GM18507 (cell line): ENCODE data around the gene VPS9D1.
"Not testable (repeated sequence)": the region's sequence is repeated elsewhere in the genome, so short reads cannot be mapped to it uniquely, and the experiment has no call there.

Experiments used
- DNase-seq: peaks from one replicate; pipeline ENCODE4 v3.0.0; 2011; ENCODE audit warnings: low read depth; ENCODE audit not compliant: insufficient read length; ENCODE audit errors: extremely low spot score
- FAIRE-seq: peaks from 2 replicates; lab custom pipeline; 2011; peaks lifted over from hg19 to GRCh38; lab: Jason Lieb, UNC

Gene VPS9D1

GRCh38 chr16:89671565-89671964 lies 49.1 kb downstream of the VPS9D1 start:
- not testable (repeated sequence) for DNase-seq, FAIRE-seq

GRCh38 chr16:89670496-89671431 lies 49.9 kb downstream of the VPS9D1 start:
- no peak for DNase-seq
- no peak for FAIRE-seq

GRCh38 chr16:89669755-89670154 lies 50.9 kb downstream of the VPS9D1 start:
- DNase-seq, result no peak
- FAIRE-seq, result no peak

GRCh38 chr16:89668790-89669158 lies 51.9 kb downstream of the VPS9D1 start:
- FAIRE-seq (no peak), DNase-seq (no peak)

GRCh38 chr16:89667633-89668032 lies 53.1 kb downstream of the VPS9D1 start:
- FAIRE-seq (no peak), DNase-seq (no peak)

- not testable (repeated sequence) for FAIRE-seq, DNase-seq
These were observed 53.7 kb downstream of the VPS9D1 start for GRCh38 chr16:89667000-89667399.

GRCh38 chr16:89664238-89664637 lies 56.5 kb downstream of the VPS9D1 start:
- not testable (repeated sequence) for FAIRE-seq, DNase-seq

- DNase-seq (no peak), FAIRE-seq (no peak)
These were observed 59.5 kb downstream of the VPS9D1 start for GRCh38 chr16:89661215-89661614.

- no peak for DNase-seq
These were observed 60.6 kb downstream of the VPS9D1 start for GRCh38 chr16:89660146-89660545.

GRCh38 chr16:89658221-89658879 lies 62.3 kb downstream of the VPS9D1 start:
- DNase-seq (no peak), FAIRE-seq (no peak)

More at GRCh38 chr16:89660146-89660545, 60.6 kb downstream of the VPS9D1 start:
- no peak for FAIRE-seq

GRCh38 chr16:89657442-89658220 lies 63.1 kb downstream of the VPS9D1 start, which contains the start of the genes CHMP1A and SPATA33:
Gene CHMP1A (minus strand): TSS chr16:89657708. CDS start chr16:89657588, 120 bp downstream.
Gene SPATA33 (plus strand): TSS chr16:89657836. CDS start chr16:89657912, 76 bp downstream.
- FAIRE-seq (peak; percentile 72), DNase-seq (peak; percentile 98)
